IMR-90 (cell line): ENCODE results near the gene GPR107. TPM values are rescaled to one million over a fixed set of nuclear protein-coding genes. Genes with fewer than 3 reads are reported as not detected.

Experiments used
- ATAC-seq: fragments of 200-7000 bp; cut with Tn5 transposase; 2 replicates; pipeline ENCODE4 v1.9.1; 2020; ENCODE audit warnings: low read depth, mild to moderate bottlenecking, moderate library complexity
- BruUV-seq: library from RNA; stranded (reverse); fragments of 400-500 nt; replicated peaks from 2 replicates; lab custom pipeline; 2021; lab: Mats Ljungman, UMichigan
- CTCF ChIA-PET: fragments of 300-600 bp; formaldehyde crosslinking; extraction: SDS; loops from one replicate; lab custom pipeline; 2021; ENCODE audit warnings: antibody characterized with exemption; lab: Yijun Ruan, JAX
- POLR2A ChIA-PET: fragments of 300-600 bp; sonication (Branson Sonifier 250); formaldehyde crosslinking; loops from one replicate; lab custom pipeline; 2022; ENCODE audit warnings: antibody characterized with exemption; ENCODE audit not compliant: unreplicated experiment; lab: Charles Lee
- DNase-seq: peaks from one replicate; pipeline ENCODE4 v3.0.0; 2013
- H2AFZ ChIP-seq: replicated peaks from 2 replicates; pipeline ENCODE3; 2013; ENCODE audit warnings: low read length, mild to moderate bottlenecking; ENCODE audit not compliant: poor library complexity
- H2AK5ac ChIP-seq: 2 replicates; pipeline ENCODE4 v1.6.1; 2013; ENCODE audit warnings: low read depth, low read length, inconsistent platforms
- H2AK9ac ChIP-seq: replicated peaks from 2 replicates; pipeline ENCODE3; 2013; ENCODE audit warnings: mild to moderate bottlenecking, low read depth, low read length, moderate library complexity; ENCODE audit not compliant: poor library complexity
- H2BK120ac ChIP-seq: 2 replicates; pipeline ENCODE4 v1.6.1; 2013; ENCODE audit warnings: low read depth, low read length, inconsistent platforms
- H2BK15ac ChIP-seq: 3 replicates; pipeline ENCODE4 v1.6.1; 2013; ENCODE audit warnings: low read depth, low read length, inconsistent platforms
- H2BK20ac ChIP-seq: 2 replicates; pipeline ENCODE4 v1.6.1; 2013; ENCODE audit warnings: low read depth, mild to moderate bottlenecking, inconsistent platforms, low read length, moderate library complexity
- H2BK5ac ChIP-seq: 2 replicates; pipeline ENCODE4 v1.6.1; 2013; ENCODE audit warnings: mild to moderate bottlenecking, low read depth, low read length, inconsistent platforms; ENCODE audit not compliant: poor library complexity, severe bottlenecking
- H3K14ac ChIP-seq: replicated peaks from 2 replicates; pipeline ENCODE4 v1.6.1; 2013; ENCODE audit warnings: low read depth, low read length, inconsistent platforms
- H3K18ac ChIP-seq: 2 replicates; pipeline ENCODE4 v1.6.1; 2013; ENCODE audit warnings: low read depth, low read length, control low read depth
- H3K23ac ChIP-seq: 2 replicates; pipeline ENCODE4 v1.6.1; 2013; ENCODE audit warnings: low read depth, low read length, inconsistent platforms
- H3K27ac ChIP-seq: 2 replicates; pipeline ENCODE4 v1.5.1; 2013; ENCODE audit warnings: mild to moderate bottlenecking, control low read depth, low read length; ENCODE audit not compliant: insufficient read depth
- H3K27me3 ChIP-seq: 2 replicates; pipeline ENCODE4 v1.6.1; 2013; ENCODE audit warnings: low read length; ENCODE audit not compliant: control insufficient read depth, insufficient read depth
- H3K36me3 ChIP-seq: 2 replicates; pipeline ENCODE4 v1.6.1; 2013; ENCODE audit warnings: low read length, mixed read lengths; ENCODE audit not compliant: control insufficient read depth, insufficient read depth
- H3K4ac ChIP-seq: 2 replicates; pipeline ENCODE4 v1.6.1; 2013; ENCODE audit warnings: low read depth, low read length, inconsistent platforms
- H3K4me1 ChIP-seq: 2 replicates; pipeline ENCODE4 v1.6.1; 2013; ENCODE audit warnings: low read length, mixed read lengths; ENCODE audit not compliant: control insufficient read depth, insufficient read depth
- H3K4me2 ChIP-seq: 2 replicates; pipeline ENCODE4 v1.6.1; 2013; ENCODE audit warnings: low read depth, mild to moderate bottlenecking, control low read depth, low read length, moderate library complexity
- H3K4me3 ChIP-seq: 2 replicates; pipeline ENCODE4 v1.5.1; 2013; ENCODE audit warnings: low read depth, mild to moderate bottlenecking, control low read depth, low read length, moderate library complexity; ENCODE audit not compliant: insufficient read depth
- H3K56ac ChIP-seq: 2 replicates; pipeline ENCODE4 v1.6.1; 2013; ENCODE audit warnings: low read length, inconsistent platforms; ENCODE audit not compliant: insufficient read depth; ENCODE audit errors: extremely low read depth
- H3K79me1 ChIP-seq, 2 experiments: 2 replicates each; pipeline ENCODE4 v1.6.1; 2013; ENCODE audit warnings: low read length in 2 of 2, inconsistent platforms in 1 of 2, low read depth in 1 of 2
- H3K9ac ChIP-seq: 2 replicates; pipeline ENCODE4 v1.6.1; 2013; ENCODE audit warnings: low read depth, low read length, control low read depth
- H3K9me1 ChIP-seq: 2 replicates; pipeline ENCODE4 v1.6.1; 2013; ENCODE audit warnings: low read length, inconsistent platforms; ENCODE audit not compliant: insufficient read depth
- H3K9me3 ChIP-seq: 2 replicates; pipeline ENCODE4 v1.6.1; 2013; ENCODE audit warnings: low read length; ENCODE audit not compliant: control insufficient read depth, insufficient read depth
- H4K20me1 ChIP-seq: 2 replicates; pipeline ENCODE4 v1.6.1; 2013; ENCODE audit warnings: low read length, inconsistent platforms; ENCODE audit not compliant: insufficient read depth
- H4K5ac ChIP-seq: 2 replicates; pipeline ENCODE4 v1.6.1; 2013; ENCODE audit warnings: mild to moderate bottlenecking, low read depth, low read length, control low read depth
- H4K8ac ChIP-seq, 2 experiments: 2 replicates each; pipeline ENCODE4 v1.6.1; 2013; ENCODE audit warnings: low read depth in 2 of 2, low read length in 2 of 2, control low read depth in 1 of 2, inconsistent platforms in 1 of 2
- H4K91ac ChIP-seq: 2 replicates; pipeline ENCODE4 v1.6.1; 2013; ENCODE audit warnings: low read depth, low read length, inconsistent platforms; ENCODE audit not compliant: insufficient read depth
- BHLHE40 ChIP-seq: fragments of 150-350 bp; IDR thresholded peaks from 2 replicates; pipeline ENCODE4 v1.6.1; 2016; ENCODE audit warnings: mild to moderate bottlenecking, low read depth, low read length
- CEBPB ChIP-seq: IDR thresholded peaks from 2 replicates; pipeline ENCODE4 v1.6.1; 2012; ENCODE audit warnings: low read depth, low read length, improper control_type of control experiment
- CHD1 ChIP-seq: IDR thresholded peaks from 2 replicates; pipeline ENCODE4 v1.6.1; 2012; ENCODE audit warnings: low read depth, low read length, improper control_type of control experiment
- FOS ChIP-seq: fragments of 150-350 bp; IDR thresholded peaks from 2 replicates; pipeline ENCODE4 v1.6.1; 2016; ENCODE audit warnings: low read depth, low read length
- MAFK ChIP-seq: IDR thresholded peaks from 2 replicates; pipeline ENCODE4 v1.6.1; 2012; ENCODE audit warnings: low read depth, low read length, improper control_type of control experiment
- MAZ ChIP-seq: IDR thresholded peaks from 2 replicates; pipeline ENCODE4 v1.6.1; 2012; ENCODE audit warnings: low read depth, mild to moderate bottlenecking, low read length, improper control_type of control experiment, moderate library complexity, borderline replicate concordance
- MXI1 ChIP-seq: IDR thresholded peaks from 2 replicates; pipeline ENCODE4 v1.6.1; 2012; ENCODE audit warnings: low read depth, mild to moderate bottlenecking, low read length, moderate library complexity, borderline replicate concordance
- NFE2L2 ChIP-seq: fragments of 150-350 bp; IDR thresholded peaks from 2 replicates; pipeline ENCODE4 v1.6.1; 2016; ENCODE audit warnings: low read depth, mild to moderate bottlenecking, low read length
- POLR2A ChIP-seq: IDR thresholded peaks from 2 replicates; pipeline ENCODE4 v1.6.1; 2012; ENCODE audit warnings: mild to moderate bottlenecking, low read depth, low read length
- RAD21 ChIP-seq: IDR thresholded peaks from 2 replicates; pipeline ENCODE4 v1.6.1; 2012; ENCODE audit warnings: low read length, improper control_type of control experiment
- RCOR1 ChIP-seq: IDR thresholded peaks from 2 replicates; pipeline ENCODE4 v1.6.1; 2012; ENCODE audit warnings: mild to moderate bottlenecking, low read length, improper control_type of control experiment; ENCODE audit not compliant: insufficient replicate concordance
- RFX5 ChIP-seq: IDR thresholded peaks from 2 replicates; pipeline ENCODE4 v1.8.0; 2012; ENCODE audit warnings: low read depth, mild to moderate bottlenecking, low read length, moderate library complexity
- SMC3 ChIP-seq: fragments of 150-350 bp; IDR thresholded peaks from 2 replicates; pipeline ENCODE4 v1.6.1; 2016; ENCODE audit warnings: low read depth, mild to moderate bottlenecking, antibody characterized with exemption, low read length, moderate library complexity
- WGBS, 2 experiments: methylation state at CpG; one replicate each; pipeline versions ENCODE4 v1.1.5 to v1.1.7; 2013; ENCODE audit warnings: missing lambda C conversion rate in 2 of 2; ENCODE audit not compliant: insufficient read length in 1 of 2; ENCODE audit errors: extremely low coverage in 2 of 2; 5-methylcytosine and 5-hydroxymethylcytosine counted together
- dilution Hi-C: fragments of 300-500 bp; cut with HindIII; formaldehyde crosslinking; loops from one replicate; pipeline ENCODE4 v1.14.3; 2018; ENCODE audit warnings: low sequenced_read_pairs; ENCODE audit not compliant: unreplicated experiment
- in situ Hi-C: fragments of 300-500 bp; cut with MboI; formaldehyde crosslinking; loops from 3 replicates; pipeline ENCODE4 v1.14.3; 2019; ENCODE audit warnings: low sequenced_read_pairs, inconsistent platforms, mixed read lengths
- intact Hi-C: fragments of 100-400 bp; cut with micrococcal nuclease; formaldehyde crosslinking; loops from 2 replicates; pipeline ENCODE4 v1.10.0; 2022
- polyA plus RNA-seq, 3 experiments: library from polyadenylated mRNA; depleted of rRNA; stranded (reverse); fragments of >200 nt; gene quantifications; 2 replicates each; pipeline ENCODE4 v1.2.3, GENCODE V29; 2012; ENCODE audit warnings: low replicate concordance in 1 of 3
- total RNA-seq: library from RNA; depleted of rRNA; stranded (reverse); fragments of >200 nt; gene quantifications from 2 replicates; pipeline ENCODE4 v1.2.3, GENCODE V29; 2012
- TF ChIP-seq, protein P1 (sequence below): conservative IDR thresholded peaks from 2 replicates; pipeline ENCODE4 v1.5.1; 2012; ENCODE audit warnings: mild to moderate bottlenecking, low read depth, low read length, improper control_type of control experiment
- TF ChIP-seq, protein P2 (sequence below): fragments of 150-350 bp; IDR thresholded peaks from 2 replicates; pipeline ENCODE4 v1.6.1; 2016; ENCODE audit warnings: low read depth, mild to moderate bottlenecking, low read length, moderate library complexity, borderline replicate concordance

Gene GPR107
- total and polyA plus RNA-seq, 2 of the 4 experiments (the other 2 are of a cell fraction), result 16.7 to 21.6 TPM

DNA sequence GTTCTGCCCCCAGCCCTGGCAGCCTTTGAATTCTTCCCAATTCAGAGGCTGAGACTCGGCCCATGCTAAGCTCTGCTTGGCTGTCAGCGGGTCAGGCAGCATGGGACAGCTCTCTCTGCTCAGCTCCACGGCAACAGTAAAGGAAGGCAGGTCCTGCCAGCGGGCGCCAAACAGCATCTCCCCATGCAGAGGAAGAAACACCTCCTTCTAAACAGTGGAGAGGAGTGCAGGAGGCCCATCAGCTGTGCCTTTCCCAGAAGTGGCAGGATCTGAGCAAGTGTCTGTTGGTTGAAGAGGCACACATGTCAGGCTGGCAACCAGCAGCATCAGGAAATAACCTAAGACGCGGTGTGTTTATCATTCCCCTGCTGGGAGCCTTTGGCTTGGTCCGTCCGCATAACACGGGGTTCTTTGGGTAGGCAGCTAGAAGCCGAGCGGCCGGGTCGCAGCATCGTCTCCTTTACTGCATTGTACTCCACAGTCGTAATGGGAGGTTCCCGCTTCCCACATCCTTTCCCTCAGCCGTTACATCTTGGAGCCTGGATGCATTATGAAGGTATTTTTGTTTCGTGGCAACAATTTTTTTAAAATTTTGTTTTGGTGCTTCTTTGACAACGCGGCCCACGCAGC, 75.8 kb downstream of the GPR107 start:
- Histone ChIP-seq H2BK15ac (peak overlapping the region; percentile 40; the same call in 1 of the 3 replicates), H3K27me3 (no peaks in the 10 kb centered on the region), H3K9ac (peak overlapping the region; percentile 15), H2AFZ (peak overlapping the region; percentile 36), H4K8ac (peak overlapping the region; percentile 27 to 89), H3K9me1 (peaks cover 3% of the 10 kb centered on the region), H3K36me3 (peaks cover 17% of the 10 kb centered on the region), H3K14ac (peak overlapping the region; percentile 78), H3K4ac (peak overlapping the region; percentile 79), H2BK120ac (peak overlapping the region; percentile 76), H3K27ac (peak overlapping the region; percentile 83), H2AK5ac (peak overlapping the region; percentile 80), H4K5ac (peak overlapping the region; percentile 9; the same call in 1 of the 2 replicates), H3K56ac (peak overlapping the region; percentile 35; the same call in 1 of the 2 replicates), H3K4me1 (peaks cover 18% of the 10 kb centered on the region), H3K18ac (peak overlapping the region; percentile 22), H3K4me2 (peak overlapping the region; percentile 21), H2AK9ac (peak overlapping the region; percentile 63), H4K20me1 (peaks cover 5% of the 10 kb centered on the region; the same call in 1 of the 2 replicates), H3K4me3 (no peak overlapping the region), H3K79me1 (peaks cover 0 to 9% of the 10 kb centered on the region in 2 experiments; a peak in 2 of 4 replicates), H3K9me3 (no peaks in the 10 kb centered on the region), H2BK5ac (peak overlapping the region; percentile 79), H2BK20ac (peak overlapping the region; percentile 74), H3K23ac (peak overlapping the region; percentile 80), H4K91ac (peak overlapping the region; percentile 70)
- ChIA-PET POLR2A (no interaction called here), CTCF (no interaction called here)
- 80% methylated on average over 1 of the region's 22 CpGs; no CpG with 5 or more reads in 1 of the 2 experiments for WGBS, 2 experiments
- dilution Hi-C loops (no loop called here), intact Hi-C loops (loop anchor here (1.0 kb wide), 1 partner anchor 43 kb away; the partner anchor contains the start of gene NCS1), in situ Hi-C loops (no loop called here)
- peak; percentile 90 for DNase-seq
- BruUV-seq, result no TSS peak
- peak; percentile 69 for ATAC-seq
- TF ChIP-seq MAZ (no peak), MAFK (no peak), RAD21 (no peak), RCOR1 (no peak), CEBPB (no peak), BHLHE40 (no peak), FOS (no peak), POLR2A (no peak; the same call in 1 of the 2 replicates), NFE2L2 (no peak), MXI1 (0 out of 2 replicates have a peak, but pooled peaks have one; percentile 7), RFX5 (no peak), SMC3 (0 out of 2 replicates have a peak, but pooled peaks have one; percentile 3), CHD1 (no peak)
- TF ChIP-seq, protein P1, sequence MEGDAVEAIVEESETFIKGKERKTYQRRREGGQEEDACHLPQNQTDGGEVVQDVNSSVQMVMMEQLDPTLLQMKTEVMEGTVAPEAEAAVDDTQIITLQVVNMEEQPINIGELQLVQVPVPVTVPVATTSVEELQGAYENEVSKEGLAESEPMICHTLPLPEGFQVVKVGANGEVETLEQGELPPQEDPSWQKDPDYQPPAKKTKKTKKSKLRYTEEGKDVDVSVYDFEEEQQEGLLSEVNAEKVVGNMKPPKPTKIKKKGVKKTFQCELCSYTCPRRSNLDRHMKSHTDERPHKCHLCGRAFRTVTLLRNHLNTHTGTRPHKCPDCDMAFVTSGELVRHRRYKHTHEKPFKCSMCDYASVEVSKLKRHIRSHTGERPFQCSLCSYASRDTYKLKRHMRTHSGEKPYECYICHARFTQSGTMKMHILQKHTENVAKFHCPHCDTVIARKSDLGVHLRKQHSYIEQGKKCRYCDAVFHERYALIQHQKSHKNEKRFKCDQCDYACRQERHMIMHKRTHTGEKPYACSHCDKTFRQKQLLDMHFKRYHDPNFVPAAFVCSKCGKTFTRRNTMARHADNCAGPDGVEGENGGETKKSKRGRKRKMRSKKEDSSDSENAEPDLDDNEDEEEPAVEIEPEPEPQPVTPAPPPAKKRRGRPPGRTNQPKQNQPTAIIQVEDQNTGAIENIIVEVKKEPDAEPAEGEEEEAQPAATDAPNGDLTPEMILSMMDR, result no peak
- TF ChIP-seq, protein P2, sequence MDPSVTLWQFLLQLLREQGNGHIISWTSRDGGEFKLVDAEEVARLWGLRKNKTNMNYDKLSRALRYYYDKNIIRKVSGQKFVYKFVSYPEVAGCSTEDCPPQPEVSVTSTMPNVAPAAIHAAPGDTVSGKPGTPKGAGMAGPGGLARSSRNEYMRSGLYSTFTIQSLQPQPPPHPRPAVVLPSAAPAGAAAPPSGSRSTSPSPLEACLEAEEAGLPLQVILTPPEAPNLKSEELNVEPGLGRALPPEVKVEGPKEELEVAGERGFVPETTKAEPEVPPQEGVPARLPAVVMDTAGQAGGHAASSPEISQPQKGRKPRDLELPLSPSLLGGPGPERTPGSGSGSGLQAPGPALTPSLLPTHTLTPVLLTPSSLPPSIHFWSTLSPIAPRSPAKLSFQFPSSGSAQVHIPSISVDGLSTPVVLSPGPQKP, result no peak
